ENCODE data around the gene HNRNPAB. TPM values are rescaled to one million over a fixed set of nuclear protein-coding genes. Genes with fewer than 3 reads are reported as not detected.

The HNRNPAB gene
- total RNA-seq, 1 donor from 2014 or later: 67.4 TPM

- Histone ChIP-seq H3K4me3 (ENCODE audit: low read depth, low read length) (no peak overlapping the region), H3K27me3 (ENCODE audit: control insufficient read depth, insufficient read depth, low read length) (no peaks in the 10 kb centered on the region), H3K36me3 (ENCODE audit: control insufficient read depth, insufficient read depth, low read length) (no peaks in the 10 kb centered on the region)
- DNase-seq (ENCODE audit: low read depth) (no peak), FAIRE-seq (no peak)
- TF ChIP-seq CTCF (IDR thresholded peaks at IDR 0.05; ENCODE audit: insufficient read depth, low read length, severe bottlenecking): no peak
Observed at GRCh38 chr5:178182158-178182876, 22.0 kb upstream of the HNRNPAB start.

- Histone ChIP-seq H3K36me3 (ENCODE audit: control insufficient read depth, insufficient read depth, low read length) (no peaks in the 10 kb centered on the region), H3K4me3 (ENCODE audit: low read depth, low read length) (no peak overlapping the region), H3K27me3 (ENCODE audit: control insufficient read depth, insufficient read depth, low read length) (no peaks in the 10 kb centered on the region)
- TF ChIP-seq CTCF (IDR thresholded peaks at IDR 0.05; ENCODE audit: insufficient read depth, low read length, severe bottlenecking): no peak
- DNase-seq (ENCODE audit: low read depth) (no peak), FAIRE-seq (no peak)
Observed at GRCh38 chr5:178186427-178186826, 17.9 kb upstream of the HNRNPAB start.

GRCh38 chr5:178187014-178187413 lies 17.3 kb upstream of the HNRNPAB start, which contains the start of gene GMCL2:
Gene GMCL2 (minus strand): TSS chr5:178187371. CDS start chr5:178187299, 72 bp downstream.
- no peak for DNase-seq (ENCODE audit: low read depth)
- FAIRE-seq: no peak
- H3K27me3 ChIP-seq (ENCODE audit: control insufficient read depth, insufficient read depth, low read length): no peaks in the 10 kb centered on the region
- no peak within 1 kb of the TSS for H3K4me3 ChIP-seq (ENCODE audit: low read depth, low read length)
- H3K36me3 ChIP-seq (ENCODE audit: control insufficient read depth, insufficient read depth, low read length): no peaks in the 10 kb centered on the region
- TF ChIP-seq CTCF (IDR thresholded peaks at IDR 0.05; ENCODE audit: insufficient read depth, low read length, severe bottlenecking): no peak

- H3K4me3 ChIP-seq (ENCODE audit: low read depth, low read length): no peak overlapping the region
- H3K36me3 ChIP-seq (ENCODE audit: control insufficient read depth, insufficient read depth, low read length): no peaks in the 10 kb centered on the region
- TF ChIP-seq CTCF (IDR thresholded peaks at IDR 0.05; ENCODE audit: insufficient read depth, low read length, severe bottlenecking): no peak
- FAIRE-seq (no peak), DNase-seq (ENCODE audit: low read depth) (no peak)
- H3K27me3 ChIP-seq (ENCODE audit: control insufficient read depth, insufficient read depth, low read length): peaks cover 4% of the 10 kb centered on the region
Observed at GRCh38 chr5:178189433-178189832, 14.9 kb upstream of the HNRNPAB start.

- DNase-seq (ENCODE audit: low read depth) (no peak), FAIRE-seq (no peak)
- H3K36me3 ChIP-seq (ENCODE audit: control insufficient read depth, insufficient read depth, low read length): no peaks in the 10 kb centered on the region
- TF ChIP-seq CTCF (IDR thresholded peaks at IDR 0.05; ENCODE audit: insufficient read depth, low read length, severe bottlenecking): no peak
- no peak overlapping the region for H3K4me3 ChIP-seq (ENCODE audit: low read depth, low read length)
- peaks cover 7% of the 10 kb centered on the region for H3K27me3 ChIP-seq (ENCODE audit: control insufficient read depth, insufficient read depth, low read length)
Observed at GRCh38 chr5:178191661-178192060, 12.7 kb upstream of the HNRNPAB start.

- H3K27me3 ChIP-seq (ENCODE audit: control insufficient read depth, insufficient read depth, low read length): peaks cover 7% of the 10 kb centered on the region
- no peaks in the 10 kb centered on the region for H3K36me3 ChIP-seq (ENCODE audit: control insufficient read depth, insufficient read depth, low read length)
- DNase-seq (ENCODE audit: low read depth) (peak; percentile 97), FAIRE-seq (peak; percentile 66)
- no peak overlapping the region for H3K4me3 ChIP-seq (ENCODE audit: low read depth, low read length)
- TF ChIP-seq CTCF (IDR thresholded peaks at IDR 0.05; ENCODE audit: insufficient read depth, low read length, severe bottlenecking): no peak
Observed at GRCh38 chr5:178192244-178192643, 12.1 kb upstream of the HNRNPAB start.
